ENCODE results near the gene FBXL14.

- TF ChIP-seq, protein P1, sequence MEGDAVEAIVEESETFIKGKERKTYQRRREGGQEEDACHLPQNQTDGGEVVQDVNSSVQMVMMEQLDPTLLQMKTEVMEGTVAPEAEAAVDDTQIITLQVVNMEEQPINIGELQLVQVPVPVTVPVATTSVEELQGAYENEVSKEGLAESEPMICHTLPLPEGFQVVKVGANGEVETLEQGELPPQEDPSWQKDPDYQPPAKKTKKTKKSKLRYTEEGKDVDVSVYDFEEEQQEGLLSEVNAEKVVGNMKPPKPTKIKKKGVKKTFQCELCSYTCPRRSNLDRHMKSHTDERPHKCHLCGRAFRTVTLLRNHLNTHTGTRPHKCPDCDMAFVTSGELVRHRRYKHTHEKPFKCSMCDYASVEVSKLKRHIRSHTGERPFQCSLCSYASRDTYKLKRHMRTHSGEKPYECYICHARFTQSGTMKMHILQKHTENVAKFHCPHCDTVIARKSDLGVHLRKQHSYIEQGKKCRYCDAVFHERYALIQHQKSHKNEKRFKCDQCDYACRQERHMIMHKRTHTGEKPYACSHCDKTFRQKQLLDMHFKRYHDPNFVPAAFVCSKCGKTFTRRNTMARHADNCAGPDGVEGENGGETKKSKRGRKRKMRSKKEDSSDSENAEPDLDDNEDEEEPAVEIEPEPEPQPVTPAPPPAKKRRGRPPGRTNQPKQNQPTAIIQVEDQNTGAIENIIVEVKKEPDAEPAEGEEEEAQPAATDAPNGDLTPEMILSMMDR (IDR thresholded peaks at IDR 0.05), result peak; percentile 81
- no peak for TF ChIP-seq EHMT2 (IDR thresholded peaks at IDR 0.05; ENCODE audit: low read depth)
- TF ChIP-seq POLR2A (IDR thresholded peaks at IDR 0.05; ENCODE audit: low read length), result no peak
- TF ChIP-seq PHF8 (IDR thresholded peaks at IDR 0.05; ENCODE audit: borderline replicate concordance, low read depth), result no peak
- TF ChIP-seq RAD21 (conservative IDR thresholded peaks at IDR 0.05 in 1 of 2, IDR thresholded peaks at IDR 0.05 in 1 of 2), result peak; percentile 81 to 89
- TF ChIP-seq MYC (IDR thresholded peaks at IDR 0.05; ENCODE audit: borderline replicate concordance, low read length), result no peak
- TF ChIP-seq, protein P2, sequence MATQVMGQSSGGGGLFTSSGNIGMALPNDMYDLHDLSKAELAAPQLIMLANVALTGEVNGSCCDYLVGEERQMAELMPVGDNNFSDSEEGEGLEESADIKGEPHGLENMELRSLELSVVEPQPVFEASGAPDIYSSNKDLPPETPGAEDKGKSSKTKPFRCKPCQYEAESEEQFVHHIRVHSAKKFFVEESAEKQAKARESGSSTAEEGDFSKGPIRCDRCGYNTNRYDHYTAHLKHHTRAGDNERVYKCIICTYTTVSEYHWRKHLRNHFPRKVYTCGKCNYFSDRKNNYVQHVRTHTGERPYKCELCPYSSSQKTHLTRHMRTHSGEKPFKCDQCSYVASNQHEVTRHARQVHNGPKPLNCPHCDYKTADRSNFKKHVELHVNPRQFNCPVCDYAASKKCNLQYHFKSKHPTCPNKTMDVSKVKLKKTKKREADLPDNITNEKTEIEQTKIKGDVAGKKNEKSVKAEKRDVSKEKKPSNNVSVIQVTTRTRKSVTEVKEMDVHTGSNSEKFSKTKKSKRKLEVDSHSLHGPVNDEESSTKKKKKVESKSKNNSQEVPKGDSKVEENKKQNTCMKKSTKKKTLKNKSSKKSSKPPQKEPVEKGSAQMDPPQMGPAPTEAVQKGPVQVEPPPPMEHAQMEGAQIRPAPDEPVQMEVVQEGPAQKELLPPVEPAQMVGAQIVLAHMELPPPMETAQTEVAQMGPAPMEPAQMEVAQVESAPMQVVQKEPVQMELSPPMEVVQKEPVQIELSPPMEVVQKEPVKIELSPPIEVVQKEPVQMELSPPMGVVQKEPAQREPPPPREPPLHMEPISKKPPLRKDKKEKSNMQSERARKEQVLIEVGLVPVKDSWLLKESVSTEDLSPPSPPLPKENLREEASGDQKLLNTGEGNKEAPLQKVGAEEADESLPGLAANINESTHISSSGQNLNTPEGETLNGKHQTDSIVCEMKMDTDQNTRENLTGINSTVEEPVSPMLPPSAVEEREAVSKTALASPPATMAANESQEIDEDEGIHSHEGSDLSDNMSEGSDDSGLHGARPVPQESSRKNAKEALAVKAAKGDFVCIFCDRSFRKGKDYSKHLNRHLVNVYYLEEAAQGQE (IDR thresholded peaks at IDR 0.05), result no peak
- TF ChIP-seq, protein P3, sequence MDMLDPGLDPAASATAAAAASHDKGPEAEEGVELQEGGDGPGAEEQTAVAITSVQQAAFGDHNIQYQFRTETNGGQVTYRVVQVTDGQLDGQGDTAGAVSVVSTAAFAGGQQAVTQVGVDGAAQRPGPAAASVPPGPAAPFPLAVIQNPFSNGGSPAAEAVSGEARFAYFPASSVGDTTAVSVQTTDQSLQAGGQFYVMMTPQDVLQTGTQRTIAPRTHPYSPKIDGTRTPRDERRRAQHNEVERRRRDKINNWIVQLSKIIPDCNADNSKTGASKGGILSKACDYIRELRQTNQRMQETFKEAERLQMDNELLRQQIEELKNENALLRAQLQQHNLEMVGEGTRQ (IDR thresholded peaks at IDR 0.05), result no peak
- no peak for TF ChIP-seq NPAS2 (CRISPR knock-in tag; IDR thresholded peaks at IDR 0.05; ENCODE audit: borderline replicate concordance)
- 0 out of 5 replicates have a peak, but pooled peaks of 1 of the 2 experiments have one; percentile 39 for TF ChIP-seq JUN (IDR thresholded peaks at IDR 0.05)
- no peak for TF ChIP-seq CHD4 (IDR thresholded peaks at IDR 0.05; ENCODE audit: borderline replicate concordance)
- no peak for TF ChIP-seq ELK1 (IDR thresholded peaks at IDR 0.05; ENCODE audit: low read depth, low read length)
- no peak for TF ChIP-seq CHD2 (IDR thresholded peaks at IDR 0.05; ENCODE audit: low read length, partially characterized antibody)
These were observed 11.0 kb upstream of the FBXL14 start for GRCh38 chr12:1605129-1606020.
